Sciatic nerve (tissue), 2 donors: ENCODE measurements around the gene BLOC1S4. TPM values are rescaled to one million over a fixed set of nuclear protein-coding genes. Genes with fewer than 3 reads are reported as not detected.
A peak's percentile ranks its signal among the peaks of the same experiment; 100 is the strongest.
"Not testable (repeated sequence)": the region's sequence is repeated elsewhere in the genome, so short reads cannot be mapped to it uniquely, and the experiment has no call there.

Source experiments
- ATAC-seq: fragments of 200-7000 bp; cut with Tn5 transposase; one replicate; pipeline ENCODE4 v1.9.1; 2020; ENCODE audit warnings: mild to moderate bottlenecking, moderate library complexity
- DNase-seq: peaks from one replicate; pipeline ENCODE4 v3.0.0-alpha.2; 2020; ENCODE audit warnings: low spot score
- intact Hi-C: fragments of 100-400 bp; cut with DNase I; formaldehyde crosslinking; loops from one replicate; pipeline ENCODE4 v1.14.2; 2022
- total RNA-seq: library from RNA; stranded (reverse); fragmentation: NEBNext Ultra II Directional; extraction: Animal tissue kit (Norgen Biotek cat#: 25700); gene quantifications from one replicate; pipeline ENCODE4 v1.2.1, GENCODE V29; 2021
- donor health status: DM: no; HTN: no; CAD: no.
- donor health status: DM: no; HTN: no; CAD: no.

BLOC1S4 gene, protein sequence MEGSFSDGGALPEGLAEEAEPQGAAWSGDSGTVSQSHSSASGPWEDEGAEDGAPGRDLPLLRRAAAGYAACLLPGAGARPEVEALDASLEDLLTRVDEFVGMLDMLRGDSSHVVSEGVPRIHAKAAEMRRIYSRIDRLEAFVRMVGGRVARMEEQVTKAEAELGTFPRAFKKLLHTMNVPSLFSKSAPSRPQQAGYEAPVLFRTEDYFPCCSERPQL
- total RNA-seq, result 9.7 TPM

DNA sequence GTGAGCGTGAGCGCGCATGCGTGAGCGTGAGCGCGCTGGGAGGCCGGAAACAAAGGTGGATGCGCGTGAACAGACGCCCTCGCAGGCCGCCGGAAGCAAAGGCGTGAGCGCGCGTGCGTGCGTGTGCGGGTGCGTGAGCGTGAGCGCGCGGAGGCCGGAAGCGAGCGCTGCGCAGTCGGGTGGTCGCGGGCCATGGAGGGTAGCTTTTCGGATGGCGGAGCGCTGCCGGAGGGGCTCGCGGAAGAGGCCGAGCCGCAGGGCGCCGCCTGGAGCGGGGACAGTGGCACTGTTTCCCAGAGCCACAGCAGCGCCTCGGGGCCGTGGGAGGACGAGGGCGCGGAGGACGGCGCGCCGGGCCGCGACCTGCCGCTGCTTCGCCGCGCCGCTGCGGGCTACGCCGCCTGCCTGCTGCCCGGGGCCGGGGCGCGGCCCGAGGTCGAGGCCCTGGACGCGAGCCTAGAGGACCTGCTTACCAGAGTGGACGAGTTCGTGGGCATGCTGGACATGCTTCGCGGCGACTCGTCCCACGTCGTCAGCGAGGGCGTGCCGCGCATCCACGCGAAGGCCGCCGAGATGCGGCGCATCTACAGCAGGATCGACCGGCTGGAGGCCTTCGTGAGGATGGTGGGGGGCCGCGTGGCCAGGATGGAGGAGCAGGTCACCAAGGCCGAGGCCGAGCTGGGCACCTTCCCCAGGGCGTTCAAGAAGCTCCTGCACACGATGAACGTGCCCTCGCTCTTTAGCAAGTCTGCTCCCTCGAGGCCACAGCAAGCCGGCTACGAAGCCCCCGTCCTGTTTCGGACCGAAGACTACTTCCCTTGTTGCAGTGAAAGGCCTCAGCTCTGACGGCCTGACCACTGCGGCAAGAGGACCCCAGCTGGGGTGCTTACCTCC lies at the start of gene BLOC1S4:
Gene BLOC1S4, plus strand, starts transcription at position 157 of the 894 bp plus-strand sequence. Its CDS starts 36 bp downstream, at position 193.
- ATAC-seq, result peak; percentile 94
- peak; percentile 90 for DNase-seq
- intact Hi-C loops, result loop anchor here (10.0 kb wide), 1 partner anchor 349 kb away; the partner anchor contains the start of gene GRPEL1

DNA sequence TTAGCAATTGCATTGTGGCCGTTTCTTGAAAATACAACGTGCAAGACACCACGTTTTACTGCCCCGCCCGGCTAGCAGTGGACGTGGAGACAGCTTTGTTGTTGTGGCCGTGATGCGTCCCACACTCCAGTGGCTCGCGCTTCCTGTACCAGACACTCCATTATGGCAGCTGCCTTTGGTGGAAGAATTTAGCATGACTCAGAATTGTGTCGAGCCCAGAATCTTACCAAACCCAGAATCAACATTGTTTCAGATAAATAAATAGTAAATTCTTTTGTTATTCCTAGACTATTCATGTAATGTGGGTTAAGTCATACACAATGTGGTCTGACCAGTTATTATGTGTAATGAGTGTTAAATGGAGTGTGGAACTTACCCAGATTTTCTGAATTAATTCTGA lies 47.6 kb upstream of the BLOC1S4 start:
- ATAC-seq (no peak), DNase-seq (no peak)
- intact Hi-C loops, result no loop called here

DNA sequence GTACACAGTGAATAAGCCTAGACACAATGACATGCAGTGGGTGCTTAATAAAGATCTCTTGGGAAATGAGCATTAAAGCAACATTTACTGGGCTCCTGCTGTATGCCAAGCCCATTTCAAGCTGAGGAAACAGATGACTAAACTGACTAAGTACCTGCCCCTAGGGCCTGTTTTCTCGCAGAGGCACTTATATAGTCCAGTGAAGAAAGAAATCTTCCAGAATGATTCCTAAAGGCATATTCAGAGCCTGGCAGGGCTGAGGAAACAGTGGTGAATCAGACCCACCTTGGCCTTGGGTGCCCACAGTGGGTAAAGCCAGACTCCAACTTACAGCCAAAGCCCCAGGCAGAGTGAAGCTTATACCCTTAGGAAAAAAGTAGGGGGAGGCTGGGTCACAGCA lies 44.3 kb upstream of the BLOC1S4 start:
- ATAC-seq, result no peak
- no peak for DNase-seq
- intact Hi-C loops, result no loop called here

DNA sequence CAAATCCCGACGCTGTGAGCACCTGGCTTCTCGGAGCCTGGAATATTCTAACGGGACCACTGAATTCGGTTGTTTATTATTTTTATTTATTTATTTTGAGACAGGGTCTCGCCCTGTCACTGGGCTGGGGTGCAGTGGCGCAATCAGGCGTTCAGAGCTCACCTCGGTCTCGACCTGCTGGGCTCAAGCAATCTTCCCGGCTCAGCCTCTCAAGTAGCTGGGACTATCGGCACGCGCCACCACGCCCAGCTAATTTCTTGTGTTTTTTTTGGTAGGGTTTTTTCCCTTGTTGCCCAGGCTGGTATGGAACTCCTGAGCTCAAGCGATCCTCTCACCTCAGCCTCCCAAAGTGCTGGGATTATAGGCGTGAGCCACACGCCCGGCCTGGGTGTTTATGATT lies 43.8 kb upstream of the BLOC1S4 start:
- intact Hi-C loops, result no loop called here
- ATAC-seq, result no peak
- no peak for DNase-seq

DNA sequence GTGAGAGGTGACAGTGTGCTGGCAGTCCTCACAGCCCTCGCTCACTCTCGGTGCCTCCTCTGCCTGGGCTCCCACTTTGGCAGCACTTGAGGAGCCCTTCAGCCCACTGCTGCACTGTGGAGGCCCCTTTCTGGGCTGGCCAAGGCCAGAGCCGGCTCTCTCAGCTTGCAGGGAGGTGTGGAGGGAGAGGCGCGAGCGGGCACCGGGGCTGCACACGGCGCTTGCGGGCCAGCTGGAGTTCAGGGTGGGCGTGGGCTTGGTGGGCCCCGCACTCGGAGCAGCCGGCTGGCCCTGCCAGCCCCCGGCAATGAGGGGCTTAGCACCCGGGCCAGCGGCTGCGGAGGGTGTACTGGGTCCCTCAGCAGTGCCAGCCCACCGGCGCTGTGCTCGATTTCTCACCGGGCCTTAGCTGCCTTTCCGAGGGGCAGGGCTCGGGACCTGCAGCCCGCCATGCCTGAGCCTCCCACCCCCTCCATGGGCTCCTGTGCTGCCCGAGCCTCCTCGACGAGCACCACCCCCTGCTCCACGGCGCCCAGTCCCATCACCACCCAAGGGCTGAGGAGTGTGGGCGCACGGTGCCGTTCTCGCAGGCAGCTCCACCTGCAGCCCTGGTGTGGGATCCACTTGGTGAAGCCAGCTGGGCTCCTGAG lies 43.3 kb upstream of the BLOC1S4 start:
- intact Hi-C loops, ATAC-seq: not testable (repeated sequence)
- DNase-seq, result peak; percentile 56

DNA sequence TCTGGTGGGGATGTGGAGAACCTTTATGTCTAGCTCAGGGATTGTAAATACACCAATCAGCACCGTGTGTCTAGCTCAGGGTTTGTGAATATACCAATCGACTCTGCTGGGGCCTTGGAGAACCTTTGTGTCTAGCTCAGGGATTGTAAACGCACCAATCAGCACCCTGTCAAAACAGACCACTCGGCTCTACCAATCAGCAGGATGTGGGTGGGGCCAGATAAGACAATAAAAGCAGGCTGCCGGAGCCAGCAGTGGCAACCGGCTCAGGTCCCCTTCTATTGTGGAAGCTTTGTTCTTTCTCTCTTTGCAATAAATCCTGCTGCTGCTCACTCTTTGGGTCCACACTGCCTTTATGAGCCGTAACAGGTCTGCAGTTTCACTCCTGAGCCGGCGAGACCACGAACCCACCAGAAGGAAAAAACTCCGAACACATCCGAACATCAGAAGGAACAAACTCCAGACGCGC lies 42.7 kb upstream of the BLOC1S4 start:
- peak; percentile 56 for ATAC-seq
- intact Hi-C loops, result not testable (repeated sequence)

DNA sequence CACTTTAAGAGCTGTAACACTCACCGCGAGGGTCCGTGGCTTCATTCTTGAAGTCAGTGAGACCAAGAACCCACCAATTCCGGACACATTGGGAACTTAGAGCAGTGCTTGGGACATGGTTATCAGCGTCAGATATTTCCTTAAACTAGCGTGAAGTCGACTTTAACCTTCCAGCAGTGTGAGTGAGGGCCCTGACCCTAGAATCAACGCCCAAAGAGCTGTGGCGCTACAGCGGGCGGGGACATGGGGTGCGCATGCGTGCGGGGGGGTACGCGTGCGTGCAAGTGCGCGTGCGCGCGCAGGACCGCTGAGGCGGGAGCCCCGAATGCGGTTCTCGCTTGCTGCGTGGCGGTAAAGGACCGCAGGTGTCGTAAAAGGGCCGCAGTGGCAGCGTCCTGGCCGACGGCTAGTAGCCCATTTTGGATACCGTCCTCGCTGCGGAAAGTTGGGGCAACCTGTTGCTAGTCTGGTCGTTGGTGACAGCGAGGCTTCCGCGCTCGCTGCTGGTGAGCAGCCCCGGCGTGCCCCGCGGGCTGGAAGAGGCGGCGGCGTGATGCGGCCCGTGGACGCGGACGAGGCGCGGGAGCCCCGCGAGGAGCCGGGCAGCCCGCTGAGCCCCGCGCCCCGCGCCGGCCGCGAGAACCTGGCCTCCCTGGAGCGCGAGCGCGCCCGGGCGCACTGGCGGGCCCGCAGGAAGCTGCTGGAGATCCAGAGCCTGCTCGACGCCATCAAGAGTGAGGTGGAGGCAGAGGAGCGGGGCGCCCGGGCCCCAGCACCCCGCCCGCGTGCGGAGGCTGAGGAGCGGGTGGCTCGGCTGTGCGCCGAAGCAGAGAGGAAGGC lies 42.1 kb upstream of the BLOC1S4 start:
- ATAC-seq (peak; percentile 99), DNase-seq (peak; percentile 96)
- intact Hi-C loops, result no loop called here

More for the DNA sequence above, 42.7 kb upstream of the BLOC1S4 start:
- DNase-seq, result not testable (repeated sequence)

DNA sequence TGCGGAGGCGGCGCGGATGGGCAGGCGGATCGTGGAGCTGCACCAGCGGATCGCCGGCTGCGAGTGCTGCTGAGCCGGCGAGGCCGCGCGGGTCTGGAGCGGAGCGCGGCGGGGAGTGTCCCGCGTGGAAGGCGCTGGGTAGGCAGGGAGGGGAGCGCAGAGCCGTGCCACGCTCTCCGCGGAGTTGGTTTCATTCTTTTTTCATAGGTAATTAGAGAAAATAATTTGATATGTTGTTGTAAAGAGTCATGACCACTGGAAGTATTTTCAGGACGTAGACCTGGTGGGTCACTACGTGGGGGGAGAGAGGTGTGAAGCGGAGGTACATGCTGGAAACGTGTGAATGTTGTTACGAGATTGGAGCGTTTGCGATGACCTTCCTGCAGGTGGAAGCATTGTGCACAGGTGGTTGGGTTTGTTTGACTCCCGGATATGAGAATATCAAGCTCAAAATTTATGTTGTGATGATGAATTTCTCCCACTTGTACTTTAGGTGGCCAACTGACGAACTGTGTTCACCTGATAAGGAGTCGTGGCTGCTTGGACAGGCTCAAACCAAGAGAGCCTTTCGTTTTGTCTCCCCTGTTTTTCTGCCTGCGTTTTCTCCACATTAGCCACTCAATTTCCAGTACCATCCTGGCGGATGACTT lies 41.3 kb upstream of the BLOC1S4 start:
- intact Hi-C loops, result no loop called here
- no peak for ATAC-seq

DNA sequence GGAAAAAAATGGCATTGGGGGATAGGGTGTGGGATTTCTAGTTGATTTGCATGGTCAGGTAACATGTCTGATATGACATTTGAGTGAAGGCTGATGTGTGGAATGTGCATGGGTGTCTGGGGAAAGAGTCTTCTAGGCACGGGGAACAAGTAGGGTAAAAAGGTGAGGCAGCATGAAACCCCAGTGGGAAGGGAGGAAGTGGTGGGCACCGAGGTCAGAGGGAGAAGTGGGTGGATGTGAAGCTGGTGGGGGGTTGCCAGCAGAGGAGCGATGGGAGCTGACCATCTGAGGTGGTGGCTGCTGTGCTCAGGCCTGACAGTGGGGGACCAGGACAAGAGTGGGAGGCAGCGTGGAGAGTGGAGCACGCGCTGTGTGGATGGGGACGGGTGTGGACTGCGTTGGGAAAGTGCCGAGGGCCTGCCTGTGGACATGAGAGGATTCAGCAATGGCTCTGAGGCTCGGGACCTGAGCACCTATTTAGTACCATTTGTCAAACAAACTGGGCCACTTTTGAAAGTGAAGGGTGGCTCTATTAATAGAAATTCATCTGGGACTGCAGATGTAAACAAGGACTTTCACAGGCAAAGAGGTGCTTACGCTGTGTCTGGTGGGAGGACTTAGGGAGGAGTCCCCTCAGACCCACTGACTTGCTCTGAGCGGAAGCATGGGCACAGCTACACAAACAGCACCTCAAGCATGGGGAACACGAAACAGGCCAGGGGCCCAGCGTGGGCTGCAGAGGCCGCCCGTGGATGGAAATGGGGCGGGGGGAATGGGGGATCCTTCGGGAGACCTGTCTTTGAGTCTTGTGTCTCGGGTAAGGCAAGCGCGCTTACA lies 39.0 kb upstream of the BLOC1S4 start:
- ATAC-seq (no peak), DNase-seq (no peak)
- intact Hi-C loops, result no loop called here

More for the DNA sequence above, 41.3 kb upstream of the BLOC1S4 start:
- no peak for DNase-seq

DNA sequence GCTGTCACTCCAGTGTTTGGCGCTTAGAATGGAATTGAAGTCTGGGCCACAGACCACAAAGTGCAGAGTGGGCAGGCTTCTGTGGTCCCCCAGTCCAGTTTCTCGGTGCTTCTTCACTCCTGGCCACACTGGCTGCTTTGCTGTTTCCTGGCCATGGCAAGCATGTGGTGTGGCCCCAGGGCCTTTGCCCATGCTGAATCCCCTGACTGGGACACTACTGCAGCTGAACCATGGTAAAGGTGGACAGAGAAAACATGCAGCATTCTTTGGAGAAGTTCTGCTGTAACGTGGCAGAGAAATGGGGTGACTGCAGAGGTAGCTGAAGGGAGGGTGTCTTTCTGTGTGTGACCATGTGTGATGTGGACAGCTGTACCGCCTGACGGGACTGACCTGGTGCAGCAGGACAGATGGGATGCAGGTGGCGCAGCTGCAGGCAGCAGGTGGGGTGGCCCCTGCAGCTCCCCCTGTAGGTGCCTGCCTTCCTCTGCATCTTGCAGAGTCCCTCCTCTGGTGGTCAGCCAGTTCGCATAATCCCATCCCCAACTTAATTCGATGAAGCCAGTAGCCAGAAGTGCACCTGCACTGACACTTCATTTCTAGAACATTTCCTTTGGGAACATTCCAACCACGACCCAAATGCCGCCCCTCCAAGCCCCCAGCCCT lies 35.5 kb upstream of the BLOC1S4 start:
- DNase-seq, result no peak
- intact Hi-C loops, result no loop called here
- ATAC-seq, result no peak

DNA sequence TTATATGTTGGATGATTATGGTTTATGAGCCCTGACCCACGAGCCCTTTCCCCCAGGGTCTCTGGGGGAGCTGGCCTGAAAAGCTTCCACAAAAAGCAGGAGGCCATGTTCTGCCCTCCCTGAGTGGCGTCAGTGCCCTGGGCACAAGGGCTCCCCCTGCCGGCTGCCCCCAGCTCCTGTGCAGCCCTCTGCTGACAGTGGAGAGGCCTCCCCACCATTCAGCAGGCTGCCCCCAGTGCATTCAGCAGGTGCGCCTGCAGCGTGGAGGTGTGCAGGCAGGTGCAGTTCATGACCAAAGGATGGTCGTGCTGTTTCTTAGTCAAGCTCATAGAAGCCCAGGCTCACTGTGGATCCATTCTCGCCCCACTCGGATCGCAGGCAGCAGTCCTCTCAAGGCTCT lies 34.8 kb upstream of the BLOC1S4 start:
- DNase-seq (no peak), ATAC-seq (no peak)
- intact Hi-C loops, result no loop called here

DNA sequence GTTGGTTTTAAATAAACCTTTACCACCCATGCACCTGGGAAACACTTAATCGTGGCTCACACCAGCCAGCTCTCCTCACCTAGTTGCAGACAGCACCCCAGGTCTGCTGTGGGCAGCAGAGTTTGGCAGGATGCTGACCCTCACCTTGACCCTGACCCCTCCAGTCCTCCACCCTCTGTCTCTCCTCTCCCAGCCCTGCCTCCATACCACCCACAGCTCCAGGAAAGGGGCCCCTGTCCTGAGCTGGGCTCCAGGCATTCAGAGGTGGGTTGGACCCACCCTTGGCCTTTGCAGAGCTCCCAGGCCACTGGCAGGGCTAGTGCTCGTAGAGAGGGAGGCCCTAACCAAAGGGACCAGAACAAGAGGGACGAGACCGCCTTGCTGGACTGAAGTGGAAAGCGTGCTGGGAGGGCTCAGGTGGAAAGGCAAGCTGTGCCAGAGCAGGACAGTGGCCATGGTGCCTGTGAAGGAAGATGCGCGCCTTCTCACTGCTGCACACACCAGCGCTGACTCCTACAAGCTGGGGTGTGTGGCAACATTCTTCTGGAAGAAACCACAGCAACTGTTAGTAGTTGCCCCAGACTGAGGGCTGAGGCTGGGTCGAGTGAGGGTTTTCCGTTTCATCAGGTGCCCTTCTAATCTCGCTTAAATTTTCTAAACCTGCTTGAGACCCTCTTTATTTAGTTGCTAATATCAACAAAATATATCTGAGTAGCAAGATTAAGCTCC lies 32.9 kb upstream of the BLOC1S4 start:
- DNase-seq (no peak), ATAC-seq (no peak)
- intact Hi-C loops, result no loop called here

DNA sequence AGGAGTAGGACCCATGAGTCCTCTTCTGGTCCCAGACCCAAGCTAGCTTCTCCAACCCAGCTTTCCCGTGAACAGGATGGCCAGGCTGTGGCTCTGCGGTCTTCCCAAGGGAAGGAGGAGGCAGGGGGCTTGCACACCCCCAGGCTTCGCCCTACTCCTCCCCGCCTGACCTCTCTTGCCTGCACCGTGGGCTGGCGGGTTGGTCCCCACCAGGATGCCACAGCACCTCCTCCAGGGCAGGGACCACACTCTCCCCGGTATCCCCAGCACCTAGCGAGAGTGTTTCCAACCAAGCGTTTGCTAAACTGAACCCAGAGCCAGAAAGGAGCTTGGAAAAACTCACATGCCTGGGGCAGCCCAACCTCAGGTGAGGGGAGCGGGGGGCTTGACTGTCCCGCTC lies 31.3 kb upstream of the BLOC1S4 start:
- DNase-seq (no peak), ATAC-seq (no peak)
- intact Hi-C loops, result no loop called here

DNA sequence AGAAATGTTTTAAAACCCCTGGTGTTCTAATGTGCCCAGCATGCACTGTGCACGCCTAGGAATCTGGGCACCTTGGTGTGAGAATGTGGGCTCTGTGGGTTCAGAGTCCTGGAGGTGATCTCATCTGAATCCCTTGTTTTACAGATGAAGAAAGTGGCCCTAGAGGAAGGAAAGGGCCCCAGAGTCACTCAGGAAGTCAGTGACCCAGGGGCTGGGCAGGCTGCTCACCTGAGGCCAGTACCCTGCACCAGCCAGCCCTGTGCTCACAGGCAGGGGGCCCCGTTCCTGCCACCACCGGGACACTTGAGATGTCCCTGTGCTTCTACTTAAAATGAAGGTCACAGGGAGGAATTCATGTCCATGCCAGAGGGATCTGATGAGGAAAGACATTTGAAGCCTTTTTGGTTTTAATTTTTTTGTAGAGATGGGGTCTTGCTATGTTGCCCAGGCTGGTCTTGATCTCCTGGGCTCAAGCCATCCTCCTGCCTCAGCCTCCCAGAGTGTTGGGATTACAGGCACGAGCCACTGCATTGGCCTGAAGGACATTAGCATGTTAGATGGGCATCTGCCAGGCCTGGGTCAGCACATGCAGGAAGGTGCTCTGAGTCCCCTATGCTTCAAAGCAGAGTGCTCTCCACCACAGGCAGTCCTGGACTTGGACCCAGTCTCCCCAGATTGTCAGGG lies 29.7 kb upstream of the BLOC1S4 start:
- no peak for ATAC-seq
- DNase-seq, result no peak
- intact Hi-C loops, result no loop called here

DNA sequence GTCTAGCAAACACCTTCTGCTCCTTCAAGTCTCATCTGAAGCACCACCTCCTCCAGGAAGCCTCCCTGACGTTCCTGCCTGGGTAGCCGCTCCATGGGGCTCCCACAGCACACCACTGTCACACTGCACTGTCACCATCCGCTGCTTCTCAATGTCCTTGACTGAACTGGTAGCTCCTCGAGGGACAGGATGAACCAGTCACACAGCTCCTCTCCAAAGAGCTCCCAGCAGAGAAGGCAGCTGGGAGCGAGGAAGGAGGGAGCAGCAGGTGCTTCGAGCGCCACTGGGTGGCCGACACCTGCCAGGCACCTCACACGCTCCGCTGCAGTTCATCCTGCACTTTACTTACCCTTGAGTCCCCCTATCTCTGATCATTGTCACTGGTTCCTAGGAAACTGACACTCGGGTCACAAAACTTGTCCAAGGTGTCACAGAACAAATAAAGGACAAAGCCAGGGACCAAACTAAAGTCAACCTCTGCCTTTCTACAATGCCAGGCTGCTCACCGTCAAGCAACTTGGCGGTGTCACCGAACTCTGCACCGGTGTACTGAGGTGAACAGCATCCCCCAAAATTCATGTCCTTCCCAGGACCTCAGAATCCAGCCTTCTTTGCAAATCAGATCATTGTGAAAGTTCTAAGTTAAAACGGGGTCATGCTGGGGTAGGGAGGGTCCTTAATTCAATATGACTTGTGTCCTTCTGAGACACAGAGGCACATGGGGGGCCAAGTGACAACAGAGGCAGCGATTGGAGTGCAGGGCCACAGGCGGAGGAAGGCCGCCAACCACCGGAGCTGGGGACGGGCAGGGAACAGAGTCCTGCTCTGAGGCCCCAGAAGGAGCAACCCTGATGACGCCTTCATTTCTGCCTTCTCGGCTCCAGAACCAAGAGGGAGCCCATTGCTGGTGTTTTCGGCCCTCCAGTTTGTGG lies 27.8 kb upstream of the BLOC1S4 start:
- ATAC-seq (no peak), DNase-seq (no peak)
- intact Hi-C loops, result no loop called here
